GM12865 (cell line): ENCODE results near the gene MYO15A.

Experiments
- DNase-seq: peaks from one replicate; pipeline ENCODE4 v3.0.0; 2010; ENCODE audit warnings: low read depth
- H3K4me3 ChIP-seq: 2 replicates; pipeline ENCODE4 v1.5.1; 2011; ENCODE audit warnings: mild to moderate bottlenecking, low read depth, low read length, control low read depth
- CTCF ChIP-seq: IDR thresholded peaks from 2 replicates; pipeline ENCODE4 v1.5.1; 2011; ENCODE audit warnings: low read length, control low read depth, low read depth, inconsistent platforms; ENCODE audit not compliant: insufficient read depth; ENCODE audit errors: missing control alignments

Gene MYO15A

GRCh38 chr17:18177722-18178121, 69.2 kb downstream of the MYO15A start:
- DNase-seq = no peak
- no peak overlapping the region for H3K4me3 ChIP-seq
- no peak for TF ChIP-seq CTCF

- DNase-seq = no peak
- no peak for TF ChIP-seq CTCF
- no peak overlapping the region for H3K4me3 ChIP-seq
Measured at GRCh38 chr17:18179196-18179595, 70.6 kb downstream of the MYO15A start.

GRCh38 chr17:18179804-18180203, 71.2 kb downstream of the MYO15A start:
- TF ChIP-seq CTCF = no peak
- no peak for DNase-seq
- H3K4me3 ChIP-seq = no peak overlapping the region

GRCh38 chr17:18181358-18181757, 72.8 kb downstream of the MYO15A start:
- TF ChIP-seq CTCF = no peak
- no peak overlapping the region for H3K4me3 ChIP-seq
- no peak for DNase-seq

- TF ChIP-seq CTCF = no peak
- DNase-seq = peak; percentile 51
Measured at GRCh38 chr17:18182110-18182977, 73.8 kb downstream of the MYO15A start.

GRCh38 chr17:18182978-18183333, 74.4 kb downstream of the MYO15A start:
- H3K4me3 ChIP-seq = peak overlapping the region; percentile 68
- DNase-seq = peak; percentile 90
- TF ChIP-seq CTCF = no peak

More at GRCh38 chr17:18182110-18182977, 73.8 kb downstream of the MYO15A start:
- H3K4me3 ChIP-seq = peak overlapping the region; percentile 68
